Frontal cortex (tissue), 4 donors: ENCODE results near the gene PFKFB3. TPM values are rescaled to one million over a fixed set of nuclear protein-coding genes. Genes with fewer than 3 reads are reported as not detected.
"Not testable (repeated sequence)": the region's sequence is repeated elsewhere in the genome, so short reads cannot be mapped to it uniquely, and the experiment has no call there.

ENCODE experiments used
- DNase-seq, 2 donors: peaks; one replicate each; pipeline ENCODE4 v3.0.0; 2012; ENCODE audit warnings: low spot score in 2 of 2
- FAIRE-seq: peaks from 2 replicates; lab custom pipeline; 2012; peaks lifted over from hg19 to GRCh38; lab: Jason Lieb, UNC
- total RNA-seq: library from RNA; depleted of rRNA; stranded (reverse); fragments of >200 nt; gene quantifications from one replicate; pipeline ENCODE4 v1.2.3, GENCODE V29; 2014
- donor health status: control.
- donor health status: control.
- donor health status: control.

PFKFB3 gene
- total RNA-seq: 14.3 TPM

DNA sequence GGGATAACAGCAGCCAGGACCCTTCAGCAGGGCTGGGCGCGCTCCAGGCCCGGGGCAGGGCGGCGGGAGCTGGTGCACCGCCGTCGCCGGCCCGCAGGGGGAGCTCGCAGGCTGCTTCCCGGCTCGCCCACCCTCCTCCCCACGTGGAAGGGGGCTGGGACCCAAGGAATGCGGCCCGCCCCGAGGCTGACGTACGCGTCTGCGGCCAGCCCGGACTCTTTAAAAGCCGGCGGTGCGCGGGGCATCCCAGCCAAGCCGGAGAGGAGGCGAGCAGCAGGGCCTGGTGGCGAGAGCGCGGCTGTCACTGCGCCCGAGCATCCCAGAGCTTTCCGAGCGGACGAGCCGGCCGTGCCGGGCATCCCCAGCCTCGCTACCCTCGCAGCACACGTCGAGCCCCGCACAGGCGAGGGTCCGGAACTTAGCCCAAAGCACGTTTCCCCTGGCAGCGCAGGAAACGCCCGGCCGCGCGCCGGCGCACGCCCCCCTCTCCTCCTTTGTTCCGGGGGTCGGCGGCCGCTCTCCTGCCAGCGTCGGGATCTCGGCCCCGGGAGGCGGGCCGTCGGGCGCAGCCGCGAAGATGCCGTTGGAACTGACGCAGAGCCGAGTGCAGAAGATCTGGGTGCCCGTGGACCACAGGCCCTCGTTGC is at the start of gene PFKFB3:
PFKFB3 (plus strand) TSS at position 249 of the 647 bp plus-strand sequence; CDS start at position 578, 329 bp downstream.
- peak; percentile 99 for DNase-seq

DNA sequence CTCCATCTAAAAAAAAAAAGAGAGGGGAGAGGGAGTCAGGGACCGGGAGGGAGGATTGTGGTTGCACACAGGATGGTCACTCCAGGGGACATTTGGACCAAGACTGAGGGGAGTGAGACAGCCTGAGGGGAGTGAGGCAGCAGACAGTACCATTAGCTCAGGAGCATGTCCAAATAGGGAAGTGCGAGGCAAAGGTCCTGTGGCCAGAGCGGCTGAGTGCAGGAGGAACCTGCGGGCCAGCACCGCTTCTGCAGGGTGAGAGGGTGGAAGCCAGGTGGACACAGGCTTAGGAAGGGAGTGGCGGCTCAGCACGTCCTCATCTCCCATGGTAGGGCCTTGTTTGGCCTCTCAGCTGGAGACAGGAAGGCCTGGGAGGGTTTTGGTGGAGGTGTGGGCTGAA is 48.9 kb upstream of the PFKFB3 start:
- FAIRE-seq (no peak), DNase-seq (no peak)

More for the DNA sequence above, at the start of gene PFKFB3:
- no peak for FAIRE-seq

DNA sequence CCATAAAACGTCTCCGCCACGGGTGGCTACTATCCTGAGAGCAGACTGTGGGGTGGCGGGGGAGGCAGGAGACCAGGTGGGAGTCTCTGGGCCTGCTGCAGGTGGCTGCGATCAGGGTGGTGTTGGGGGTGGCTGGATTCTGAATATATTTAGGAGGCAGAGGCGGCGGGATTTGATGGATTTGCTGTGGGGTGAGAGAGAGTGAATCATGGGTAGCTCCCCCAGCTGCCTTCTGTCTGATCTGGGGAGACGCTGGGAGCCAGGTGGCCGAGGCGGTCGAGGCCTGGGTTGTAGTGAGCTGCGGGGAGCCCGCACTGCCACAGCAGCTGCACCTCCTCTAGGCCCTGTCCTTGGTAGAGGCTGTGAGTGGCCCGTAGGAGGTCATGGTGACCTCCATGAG is 48.2 kb upstream of the PFKFB3 start:
- DNase-seq (no peak), FAIRE-seq (no peak)

DNA sequence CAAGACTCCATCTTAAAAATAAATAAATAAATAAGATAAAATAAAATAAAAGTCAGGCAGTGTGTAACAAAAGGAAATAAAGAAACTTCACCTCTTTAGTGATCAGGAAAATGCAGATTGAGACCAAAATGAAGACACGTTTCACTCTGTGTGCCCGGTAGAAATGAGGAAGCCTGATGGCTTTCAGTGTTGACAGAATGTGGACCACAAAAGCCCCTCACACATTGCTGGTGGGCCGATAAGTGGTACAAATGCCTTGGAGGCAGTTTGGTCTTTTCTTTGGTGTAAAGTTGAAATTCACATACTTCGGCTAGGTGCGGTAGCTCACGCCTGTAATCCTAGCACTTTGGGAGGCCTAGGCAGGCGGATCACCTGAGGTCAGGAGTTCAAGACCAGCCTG is 44.5 kb upstream of the PFKFB3 start:
- FAIRE-seq (no peak), DNase-seq (no peak)

DNA sequence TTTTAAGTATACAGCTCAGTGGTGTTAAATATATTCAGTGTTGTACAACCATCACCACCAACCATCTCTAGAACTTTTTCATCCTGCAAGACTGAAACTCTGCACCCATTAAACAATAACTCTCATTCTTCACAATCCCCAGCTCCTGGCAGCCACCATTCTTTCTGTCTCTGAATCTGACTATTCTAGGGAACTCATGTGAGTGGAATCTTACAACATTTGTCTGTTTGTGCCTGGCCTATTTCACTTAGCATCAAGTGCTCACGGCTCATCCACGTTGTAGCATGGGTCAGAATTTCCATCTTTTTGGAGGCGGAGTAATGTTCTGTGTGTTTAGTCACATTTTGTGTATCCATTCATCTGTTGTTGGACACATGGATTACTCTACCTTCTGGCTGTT is 40.8 kb upstream of the PFKFB3 start:
- DNase-seq (no peak), FAIRE-seq (no peak)

DNA sequence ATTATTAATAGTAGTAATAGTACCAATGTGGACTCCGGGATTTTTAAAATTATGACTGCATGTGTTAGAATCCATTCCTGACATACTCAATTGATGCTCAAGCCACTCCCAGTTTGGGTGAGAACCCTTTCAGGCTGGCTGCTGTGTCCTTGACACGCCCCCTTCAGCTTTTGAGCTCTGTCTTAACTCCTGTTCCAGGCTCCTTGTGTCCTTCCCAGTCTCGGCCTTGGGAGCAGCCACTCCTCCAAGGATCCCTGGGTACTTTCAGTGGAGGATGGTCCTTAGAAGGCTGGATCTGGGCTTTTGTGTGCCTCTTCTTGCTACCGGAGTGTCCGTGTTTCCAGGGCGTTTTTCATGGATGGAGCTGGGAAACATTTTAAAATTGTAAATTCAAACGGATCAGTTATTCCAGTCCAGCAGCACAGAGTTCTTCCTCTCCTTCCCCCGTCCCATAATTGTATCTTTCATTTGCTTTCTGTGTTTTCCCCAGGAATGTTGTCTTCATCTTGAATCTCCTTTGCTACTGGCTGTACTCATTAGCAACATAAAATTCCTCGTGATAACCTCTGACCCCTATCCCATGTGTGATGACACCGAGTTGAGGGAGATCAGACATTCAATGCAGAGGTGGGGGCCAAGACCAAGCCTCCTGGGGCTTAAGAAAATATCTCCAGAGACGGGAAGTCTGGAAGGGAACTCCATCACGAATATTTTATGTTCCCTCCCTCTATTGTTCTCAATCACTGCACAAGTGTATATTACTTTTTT is 40.0 kb upstream of the PFKFB3 start:
- DNase-seq: no peak
- no peak for FAIRE-seq

DNA sequence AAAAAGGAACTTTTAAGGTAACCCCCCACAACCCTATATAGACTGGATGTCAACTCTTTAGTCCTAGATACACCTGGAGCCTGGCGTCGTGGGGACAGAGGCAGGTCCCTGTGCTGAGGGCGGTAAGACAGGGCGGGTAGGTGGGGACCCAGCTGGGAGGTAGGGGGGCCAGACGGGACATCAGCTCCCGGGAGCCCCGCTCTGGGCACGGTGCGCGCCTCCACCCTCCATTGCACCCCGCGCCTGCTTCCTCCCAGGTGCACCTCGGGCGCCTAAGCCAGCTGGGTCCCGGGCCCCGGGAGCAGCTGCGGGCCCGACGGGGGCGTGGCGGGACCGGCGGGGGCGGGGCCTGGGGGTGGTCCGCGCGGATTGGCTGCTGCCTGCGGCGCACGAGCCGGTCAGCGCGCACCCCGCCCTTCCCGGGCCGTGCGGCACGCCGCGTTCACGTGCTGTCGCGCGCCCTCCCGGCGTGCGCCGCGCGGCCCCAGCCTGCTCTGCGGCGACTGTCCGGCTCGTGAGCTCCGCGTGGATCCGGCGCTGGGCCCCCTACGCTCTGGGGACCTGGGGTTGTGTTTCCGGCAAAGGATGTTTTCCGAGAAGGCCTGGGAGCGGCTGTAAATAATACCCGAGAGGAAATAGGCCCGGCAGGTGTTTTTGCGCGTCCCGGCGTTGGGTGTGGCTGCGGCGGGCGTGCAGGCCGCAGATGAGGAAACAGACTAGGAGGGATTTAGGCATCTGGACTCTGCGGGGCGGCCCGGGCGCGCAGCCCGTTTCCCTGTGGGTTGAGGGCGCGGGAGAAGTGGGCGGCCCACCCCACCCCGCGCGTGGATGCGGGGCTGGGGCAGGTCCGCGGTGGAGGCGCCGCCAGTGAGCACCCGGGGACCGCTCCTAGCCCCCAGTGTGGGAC is 39.1 kb upstream of the PFKFB3 start:
- DNase-seq (peak; percentile 94 to 95), FAIRE-seq (no peak)

DNA sequence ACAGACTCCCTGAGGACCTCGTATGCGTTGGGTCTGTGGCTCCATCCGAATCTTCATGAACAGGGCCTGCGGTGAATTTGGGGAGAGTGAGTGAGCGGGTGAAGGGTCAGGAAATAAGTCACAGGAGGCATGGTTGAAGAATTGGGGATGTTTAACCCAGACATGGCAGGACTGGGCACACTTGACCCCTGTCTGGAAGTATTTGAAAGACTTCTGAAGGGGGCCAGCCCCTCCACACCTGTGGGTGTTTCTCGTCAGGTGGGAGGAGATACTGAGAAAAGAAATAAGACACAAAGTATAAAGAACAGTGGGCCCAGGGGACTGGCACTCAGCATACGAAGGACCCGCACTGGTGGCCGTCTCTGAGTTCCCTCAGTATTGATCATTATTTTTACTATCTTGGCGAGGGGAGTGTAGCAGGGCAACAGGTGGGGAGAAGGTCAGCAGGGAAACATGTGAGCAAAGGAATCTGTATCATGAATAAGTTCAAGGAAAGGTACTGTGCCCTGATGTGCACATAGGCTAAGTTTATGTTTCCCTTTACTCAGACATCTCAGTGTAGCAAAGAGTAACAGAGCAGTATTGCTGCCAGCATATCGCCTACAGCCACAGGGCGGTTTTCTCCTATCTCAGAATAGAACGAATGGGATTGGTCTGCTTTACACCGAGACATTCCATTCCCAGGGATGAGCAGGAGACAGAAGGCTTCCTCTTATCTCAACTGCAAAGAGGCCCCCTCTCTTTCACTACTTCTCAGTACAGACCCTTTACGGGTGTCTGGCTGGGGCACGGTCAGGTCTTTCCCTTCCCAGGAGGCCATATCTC is 38.2 kb upstream of the PFKFB3 start:
- DNase-seq (no peak), FAIRE-seq (no peak)

DNA sequence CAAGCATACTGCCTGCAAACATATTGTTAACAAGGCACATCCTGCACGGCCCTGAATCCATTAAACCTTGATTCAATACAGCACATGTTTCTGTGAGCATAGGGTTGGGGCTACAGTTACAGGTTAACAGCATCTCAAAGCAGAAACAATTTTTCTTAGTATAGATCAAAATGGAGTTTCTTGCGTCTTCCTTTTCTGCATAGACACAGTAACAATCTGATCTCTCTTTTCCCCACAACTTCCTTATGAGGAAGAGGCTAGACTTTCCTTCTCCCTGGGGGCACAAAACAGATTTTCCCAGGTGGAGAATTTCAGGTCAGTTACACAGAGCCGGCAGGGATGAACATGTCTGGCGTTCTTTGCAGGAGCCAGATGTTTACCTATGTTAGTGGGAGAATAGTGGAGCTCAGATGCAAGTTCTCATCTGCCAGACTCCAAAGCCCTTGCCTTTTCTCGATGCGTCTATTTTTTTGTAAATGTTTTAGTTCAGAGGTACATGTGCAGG is 37.5 kb upstream of the PFKFB3 start:
- DNase-seq (no peak), FAIRE-seq (no peak)

DNA sequence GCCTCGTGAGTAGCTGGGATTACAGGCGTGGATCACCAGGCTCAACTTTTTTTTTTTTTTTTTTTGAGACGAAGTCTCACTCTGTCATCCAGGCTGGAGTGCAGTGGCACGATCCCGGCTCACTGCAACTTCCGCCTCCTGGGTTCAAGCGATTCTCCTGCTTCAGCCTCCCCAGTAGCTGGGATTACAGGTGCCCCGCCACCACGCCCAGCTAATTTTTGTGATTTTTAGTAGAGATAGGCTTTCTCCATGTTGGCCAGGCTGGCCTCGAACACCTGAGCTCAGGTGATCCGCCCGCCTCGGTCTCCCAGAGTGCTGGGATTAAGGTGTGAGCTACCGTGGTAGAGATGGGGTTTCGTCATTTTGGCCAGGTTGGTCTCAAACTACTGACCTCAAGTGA is 36.8 kb upstream of the PFKFB3 start:
- not testable (repeated sequence) for FAIRE-seq, DNase-seq

DNA sequence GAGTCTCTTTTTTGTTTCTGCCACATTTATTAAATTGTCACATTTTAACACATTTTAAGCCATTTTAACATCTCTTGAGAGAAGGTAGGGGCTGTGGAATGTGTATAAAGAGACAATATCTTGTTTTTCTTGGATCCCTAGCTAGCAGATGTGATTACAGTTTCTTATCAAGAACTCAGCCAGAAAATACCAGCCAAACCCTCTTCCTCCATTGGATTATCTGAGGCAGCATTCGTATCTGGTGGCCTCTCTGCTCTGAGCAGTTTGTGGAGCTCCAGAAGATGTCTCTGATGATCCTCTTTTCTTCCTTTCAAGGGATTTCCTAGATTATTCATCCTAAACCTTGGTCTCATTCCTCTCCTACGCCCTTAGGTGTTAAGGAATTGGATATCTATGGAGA is 35.3 kb upstream of the PFKFB3 start:
- FAIRE-seq (no peak), DNase-seq (no peak)

DNA sequence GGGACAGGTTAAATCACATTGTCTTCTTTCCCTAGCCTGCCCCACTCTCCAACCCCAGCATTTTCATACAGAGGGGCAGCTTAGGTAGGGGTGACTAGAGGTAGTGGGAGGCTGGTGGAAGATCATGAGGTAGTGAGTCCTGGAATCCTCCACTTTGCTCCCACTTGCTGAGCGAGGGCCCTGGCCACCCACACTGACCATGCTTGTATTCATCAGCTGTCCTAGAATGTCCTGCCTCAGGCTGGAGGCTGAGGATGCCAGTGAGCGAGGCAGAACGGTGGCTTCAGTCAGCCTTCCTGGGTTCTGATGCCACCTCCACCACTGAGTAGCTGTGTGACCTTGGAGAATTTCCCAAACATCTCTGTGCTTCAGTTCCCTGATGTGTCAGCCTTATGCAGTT is 34.6 kb upstream of the PFKFB3 start:
- FAIRE-seq (no peak), DNase-seq (no peak)

DNA sequence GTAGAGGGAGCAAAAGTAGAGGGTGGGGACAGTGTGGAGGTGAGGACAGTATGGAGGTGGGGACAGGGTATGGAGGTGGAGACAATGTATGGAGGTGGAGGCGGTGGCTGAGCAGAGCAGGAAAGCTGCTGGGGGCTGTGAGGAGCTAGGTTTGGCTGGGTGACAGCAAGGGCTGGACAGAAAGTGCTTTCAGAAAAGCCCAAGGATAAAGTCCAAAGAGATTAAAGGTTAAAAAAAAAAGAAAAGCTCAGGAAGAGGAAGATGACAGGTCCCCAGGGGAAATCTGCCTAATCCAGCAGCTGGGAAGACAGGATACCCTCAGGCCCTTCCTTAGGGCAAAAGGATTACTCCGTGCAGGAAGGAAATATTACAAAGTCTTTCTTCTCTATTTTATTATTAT is 32.1 kb upstream of the PFKFB3 start:
- FAIRE-seq (no peak), DNase-seq (no peak)

DNA sequence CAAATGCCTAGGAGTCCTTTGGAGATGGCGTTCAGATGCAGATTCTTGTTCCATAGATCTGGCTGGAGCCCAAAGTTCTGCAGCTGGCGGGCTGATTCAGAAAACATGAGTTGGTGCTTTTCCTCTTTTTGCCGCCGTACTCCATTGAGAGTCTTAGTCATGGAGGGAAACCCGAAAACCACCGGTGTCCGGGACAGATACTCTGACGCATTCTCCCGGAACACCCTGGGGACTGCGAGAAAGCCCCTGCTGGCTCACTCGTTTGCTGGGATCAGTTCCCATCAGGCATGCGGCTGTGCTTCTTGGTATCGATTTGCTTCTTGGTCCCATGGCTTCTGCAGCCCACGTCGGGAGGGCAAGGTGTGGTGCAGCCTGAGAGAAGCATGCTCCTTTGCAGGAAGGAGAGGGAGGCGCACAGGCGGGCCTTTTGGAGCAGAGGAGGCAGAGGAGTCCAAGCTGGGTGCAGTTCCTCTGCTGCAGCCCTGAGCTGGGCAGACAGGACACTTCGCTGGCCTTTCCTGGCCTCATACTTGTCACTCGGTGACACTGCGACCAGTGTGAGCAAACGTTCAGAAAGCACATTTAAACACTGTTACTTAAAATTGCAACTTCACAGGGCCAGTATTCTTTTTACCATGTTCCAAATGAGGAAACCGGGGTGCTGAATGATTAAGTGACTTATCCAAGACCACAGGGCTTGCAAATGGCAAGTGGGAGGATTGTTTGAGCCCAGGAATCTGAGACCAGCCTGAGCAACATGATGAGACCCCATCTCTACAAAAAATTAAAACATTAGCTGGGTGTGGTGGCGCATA is 30.6 kb upstream of the PFKFB3 start:
- no peak for FAIRE-seq
- peak in 1 of 2 donors; percentile 50 for DNase-seq

DNA sequence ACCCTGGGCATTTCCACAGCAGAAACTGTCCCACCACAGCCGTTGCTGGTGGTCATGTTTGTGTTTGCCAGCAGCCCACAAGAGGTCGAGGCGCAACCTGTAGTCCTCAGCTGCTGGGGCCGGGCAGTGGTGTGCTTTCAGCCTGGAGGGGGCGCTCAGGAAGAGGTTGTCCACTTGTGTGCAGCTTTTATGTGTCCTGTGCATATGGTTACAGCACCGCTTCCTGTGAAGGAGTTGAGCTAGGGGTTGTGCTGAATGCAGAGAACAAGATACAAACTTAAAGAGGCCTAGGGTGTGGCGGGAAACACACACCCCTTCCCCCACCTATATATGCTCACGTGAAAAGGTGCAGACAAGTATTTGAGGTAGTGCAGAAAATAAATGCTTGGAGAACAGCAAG is 29.5 kb upstream of the PFKFB3 start:
- DNase-seq: no peak

DNA sequence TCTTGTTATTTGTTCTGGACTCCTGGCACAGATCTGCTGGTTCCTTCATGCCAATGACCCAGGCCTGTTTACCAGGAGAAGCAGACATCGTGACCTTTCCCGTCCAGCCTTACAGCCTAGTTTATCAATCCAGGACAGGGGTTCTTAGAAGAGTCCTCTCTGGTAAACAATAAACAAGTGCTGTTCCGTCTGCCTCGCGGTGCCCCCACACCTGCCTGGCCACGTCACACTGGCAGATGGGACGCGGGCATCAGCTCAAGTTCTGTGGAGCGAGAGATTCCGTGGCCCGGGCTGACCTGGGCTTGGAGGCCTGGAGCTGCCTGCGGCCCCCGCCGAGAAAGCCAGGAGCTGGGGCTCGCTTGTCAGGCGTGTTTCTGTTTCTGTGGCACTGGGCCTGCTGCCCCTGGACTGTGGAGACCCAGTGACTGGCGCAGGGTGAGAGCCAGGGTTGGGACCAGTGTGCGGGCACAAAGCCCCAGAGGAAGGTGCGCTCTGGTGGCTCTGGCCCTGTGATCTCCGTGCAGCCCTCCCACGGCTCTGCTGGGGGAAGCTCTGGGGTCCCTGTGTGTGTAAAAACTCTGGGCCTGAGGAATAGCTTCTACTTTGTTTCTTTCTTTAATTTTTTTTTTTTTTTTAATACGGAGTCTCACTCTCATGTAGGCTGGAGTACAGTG is 28.4 kb upstream of the PFKFB3 start:
- DNase-seq (no peak), FAIRE-seq (no peak)

More for the DNA sequence above, 29.5 kb upstream of the PFKFB3 start:
- FAIRE-seq: no peak

DNA sequence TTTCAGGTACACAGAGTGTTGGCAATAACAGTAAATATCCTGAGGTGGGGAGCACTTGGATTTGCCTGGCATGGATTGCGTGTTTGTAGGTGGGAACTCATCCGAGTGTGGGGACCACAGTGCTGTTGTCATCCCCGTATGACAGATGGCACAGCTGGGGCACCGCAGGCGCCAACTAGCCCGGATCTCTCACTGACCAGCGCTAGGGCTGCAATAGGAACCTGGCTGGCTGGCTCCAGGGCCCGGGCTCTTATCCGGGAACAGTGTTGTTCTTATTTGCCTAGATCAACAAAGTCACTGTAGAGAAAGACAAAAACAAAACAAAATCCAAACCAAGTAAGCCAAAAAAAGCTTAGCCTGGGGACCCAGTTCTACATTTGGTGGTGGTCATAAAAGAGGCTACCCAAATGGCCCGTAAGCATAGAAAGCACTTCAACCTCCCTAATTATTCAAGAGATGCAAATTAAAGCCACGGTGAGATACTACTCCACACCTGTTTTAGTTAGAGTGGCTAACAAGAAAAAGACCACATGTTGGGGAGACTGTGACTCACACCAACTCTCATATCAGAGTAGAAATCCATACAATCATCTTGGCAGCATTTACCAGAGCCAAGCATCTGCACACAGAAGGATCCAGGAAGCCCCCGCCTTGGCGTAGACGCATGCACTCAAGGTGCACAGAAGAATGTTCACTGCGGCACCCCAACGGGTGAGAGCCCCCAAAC is 27.2 kb upstream of the PFKFB3 start:
- FAIRE-seq: no peak

More for the DNA sequence above, 27.2 kb upstream of the PFKFB3 start:
- DNase-seq: no peak
